H9 (cell line): ENCODE results near the gene ZMIZ1. TPM values are rescaled to one million over a fixed set of nuclear protein-coding genes. Genes with fewer than 3 reads are reported as not detected.

Experiments
- DNase-seq: peaks from one replicate; pipeline ENCODE4 v3.0.0-alpha.2; 2017
- H2AFZ ChIP-seq: one replicate; pipeline ENCODE4 v1.6.1; 2013; ENCODE audit warnings: mild to moderate bottlenecking, low read length, control low read depth, moderate library complexity
- H2AK5ac ChIP-seq: 2 replicates; pipeline ENCODE4 v1.6.1; 2013; ENCODE audit warnings: low read length, control low read depth, mixed read lengths; ENCODE audit not compliant: insufficient read length
- H2BK120ac ChIP-seq: one replicate; pipeline ENCODE4 v1.6.1; 2013; ENCODE audit warnings: low read depth, mild to moderate bottlenecking, low read length, control low read depth, inconsistent platforms; ENCODE audit not compliant: poor library complexity, severe bottlenecking
- H2BK12ac ChIP-seq: 2 replicates; pipeline ENCODE4 v1.6.1; 2013; ENCODE audit warnings: low read length, control low read depth, mixed read lengths, low read depth; ENCODE audit not compliant: insufficient read length
- H2BK15ac ChIP-seq: 2 replicates; pipeline ENCODE4 v1.6.1; 2013; ENCODE audit warnings: low read depth, low read length, control low read depth
- H2BK20ac ChIP-seq: one replicate; pipeline ENCODE4 v1.6.1; 2013; ENCODE audit warnings: low read depth, mild to moderate bottlenecking, low read length, control low read depth, inconsistent platforms; ENCODE audit not compliant: poor library complexity, severe bottlenecking
- H2BK5ac ChIP-seq: 2 replicates; pipeline ENCODE4 v1.6.1; 2013; ENCODE audit warnings: low read length, control low read depth, mixed read lengths; ENCODE audit not compliant: insufficient read length
- H3K14ac ChIP-seq: 2 replicates; pipeline ENCODE4 v1.6.1; 2013; ENCODE audit warnings: low read length, control low read depth; ENCODE audit not compliant: insufficient read depth
- H3K18ac ChIP-seq: 2 replicates; pipeline ENCODE4 v1.6.1; 2013; ENCODE audit warnings: low read depth, mild to moderate bottlenecking, mixed read lengths, low read length, control low read depth; ENCODE audit not compliant: insufficient read length
- H3K23ac ChIP-seq: 2 replicates; pipeline ENCODE4 v1.6.1; 2013; ENCODE audit warnings: low read length, control low read depth, mixed read lengths, low read depth; ENCODE audit not compliant: insufficient read length
- H3K23me2 ChIP-seq: 2 replicates; pipeline ENCODE4 v1.6.1; 2013; ENCODE audit warnings: low read depth, mild to moderate bottlenecking, mixed read lengths, low read length, control low read depth; ENCODE audit not compliant: insufficient read length, poor library complexity, severe bottlenecking
- H3K27ac ChIP-seq: 2 replicates; pipeline ENCODE4 v1.5.1; 2013; ENCODE audit warnings: low read length, control low read depth, mixed read lengths, low read depth; ENCODE audit not compliant: insufficient read length
- H3K27me3 ChIP-seq: 2 replicates; pipeline ENCODE4 v1.6.1; 2013; ENCODE audit warnings: low read length, control low read depth, inconsistent platforms; ENCODE audit not compliant: insufficient read depth
- H3K4ac ChIP-seq: 2 replicates; pipeline ENCODE4 v1.6.1; 2013; ENCODE audit warnings: low read depth, mild to moderate bottlenecking, control low read depth, inconsistent platforms, low read length, moderate library complexity
- H3K4me1 ChIP-seq: 2 replicates; pipeline ENCODE4 v1.6.1; 2013; ENCODE audit warnings: low read length, control low read depth, inconsistent platforms; ENCODE audit not compliant: insufficient read depth
- H3K4me2 ChIP-seq: 2 replicates; pipeline ENCODE4 v1.6.1; 2013; ENCODE audit warnings: low read length, control low read depth, mixed read lengths; ENCODE audit not compliant: insufficient read length, insufficient read depth
- H3K56ac ChIP-seq: 2 replicates; pipeline ENCODE4 v1.6.1; 2013; ENCODE audit warnings: low read depth, mild to moderate bottlenecking, mixed read lengths, low read length, control low read depth; ENCODE audit not compliant: insufficient read length
- H3K79me1 ChIP-seq: 2 replicates; pipeline ENCODE4 v1.6.1; 2013; ENCODE audit warnings: low read depth, mild to moderate bottlenecking, moderate library complexity, low read length, control low read depth, inconsistent platforms; ENCODE audit not compliant: insufficient read depth, poor library complexity, severe bottlenecking
- H3K79me2 ChIP-seq: 2 replicates; pipeline ENCODE4 v1.6.1; 2013; ENCODE audit warnings: low read length, control low read depth, inconsistent platforms; ENCODE audit not compliant: insufficient read depth
- H3K9ac ChIP-seq: 2 replicates; pipeline ENCODE4 v1.6.1; 2013; ENCODE audit warnings: low read length, control low read depth, mixed read lengths; ENCODE audit not compliant: insufficient read length; ENCODE audit errors: extremely low read depth
- H3K9me3 ChIP-seq: one replicate; pipeline ENCODE4 v1.6.1; 2013; ENCODE audit warnings: low read depth, low read length, inconsistent platforms; ENCODE audit not compliant: control insufficient read depth
- H3T11ph ChIP-seq: one replicate; pipeline ENCODE4 v1.6.1; 2013; ENCODE audit warnings: mild to moderate bottlenecking, low read length, control low read depth, inconsistent platforms
- H4K20me1 ChIP-seq: one replicate; pipeline ENCODE4 v1.6.1; 2013; ENCODE audit not compliant: control insufficient read depth, insufficient read length, insufficient read depth
- H4K5ac ChIP-seq: 2 replicates; pipeline ENCODE4 v1.6.1; 2013; ENCODE audit warnings: low read depth, mild to moderate bottlenecking, mixed read lengths, low read length, control low read depth; ENCODE audit not compliant: insufficient read length
- H4K8ac ChIP-seq: replicated peaks from 2 replicates; pipeline ENCODE4 v1.6.1; 2013; ENCODE audit warnings: low read length, control low read depth, mixed read lengths, low read depth; ENCODE audit not compliant: insufficient read length
- H4K91ac ChIP-seq: 2 replicates; pipeline ENCODE4 v1.6.1; 2013; ENCODE audit warnings: low read depth, mild to moderate bottlenecking, moderate library complexity, mixed read lengths, low read length, control low read depth; ENCODE audit not compliant: insufficient read length
- H3K27ac Mint-ChIP-seq, 3 experiments: 2 replicates in 2 of 3; 3 replicates in 1 of 3; pipeline ENCODE4 v1.8.0; 2020 to 2021; ENCODE audit warnings: mixed read lengths in 3 of 3, mild to moderate bottlenecking in 1 of 3, moderate library complexity in 1 of 3
- H3K27me3 Mint-ChIP-seq: 2 replicates; pipeline ENCODE4 v1.8.0; 2021; ENCODE audit warnings: low read depth, mild to moderate bottlenecking, moderate library complexity, mixed read lengths
- H3K36me3 Mint-ChIP-seq, 3 experiments: 2 replicates in 2 of 3; 3 replicates in 1 of 3; pipeline ENCODE4 v1.8.0; 2020 to 2021; ENCODE audit warnings: low read depth in 3 of 3, mixed read lengths in 3 of 3; ENCODE audit not compliant: insufficient read depth in 1 of 3
- H3K4me1 Mint-ChIP-seq, 2 experiments: 2 replicates each; pipeline ENCODE4 v1.8.0; 2020; ENCODE audit warnings: mixed read lengths in 2 of 2
- H3K4me3 Mint-ChIP-seq, 2 experiments: 2 replicates in 1 of 2; 3 replicates in 1 of 2; pipeline ENCODE4 v1.8.0; 2020 to 2021; ENCODE audit warnings: mild to moderate bottlenecking in 2 of 2, mixed read lengths in 2 of 2, moderate library complexity in 1 of 2
- H3K9me3 Mint-ChIP-seq, 2 experiments: 2 replicates in 1 of 2; 3 replicates in 1 of 2; pipeline ENCODE4 v1.8.0; 2020; ENCODE audit warnings: mild to moderate bottlenecking in 2 of 2, mixed read lengths in 2 of 2, moderate library complexity in 1 of 2
- CTCF ChIP-seq: fragments of 200-600 bp; sonication (generic); conservative IDR thresholded peaks from 3 replicates; pipeline ENCODE4 v1.8.0; 2021; ENCODE audit warnings: antibody characterized with exemption, mild to moderate bottlenecking
- WGBS: extraction: QIAGEN DNeasy Blood & Tissue Kit; methylation state at CpG from one replicate; pipeline ENCODE4 v1.1.7; 2013; ENCODE audit warnings: missing lambda C conversion rate, low lambda C conversion rate, mixed read lengths; ENCODE audit not compliant: insufficient read length; ENCODE audit errors: extremely low coverage; 5-methylcytosine and 5-hydroxymethylcytosine counted together
- total RNA-seq: library from RNA; stranded (reverse); gene quantifications from 2 replicates; pipeline ENCODE4 v1.2.1, GENCODE V29; 2021

Gene ZMIZ1
- total RNA-seq, 1 experiment from 2014 or later = 36.9 TPM

GRCh38 chr10:79358811-79359210 is 290.0 kb downstream of the ZMIZ1 start:
- H3K4ac ChIP-seq = no peak overlapping the region
- H2BK15ac ChIP-seq = no peak overlapping the region
- no peak overlapping the region for H4K8ac ChIP-seq
- no peaks in the 10 kb centered on the region for H3K23me2 ChIP-seq
- Mint-ChIP-seq H3K27ac (peak overlapping the region in 1 of 3 experiments; percentile 80; a peak in 1 of 7 replicates), H3K27me3 (peaks cover 10% of the 10 kb centered on the region), H3K4me1 (no peaks in the 10 kb centered on the region), H3K36me3 (peaks cover 25 to 34% (median 31%) of the 10 kb centered on the region in 3 experiments; a peak in 6 of 7 replicates), H3K9me3 (peaks cover 0 to 4% of the 10 kb centered on the region in 2 experiments; a peak in 1 of 5 replicates), H3K4me3 (no peak overlapping the region)
- WGBS = no CpG with 5 or more reads among the region's 5 CpGs
- no peak overlapping the region for H4K5ac ChIP-seq
- no peak overlapping the region for H2BK5ac ChIP-seq
- no peak overlapping the region for H2BK120ac ChIP-seq
- H2AFZ ChIP-seq = no peak overlapping the region
- H3K23ac ChIP-seq = no peak overlapping the region
- no peak overlapping the region for H2BK20ac ChIP-seq
- H3K79me2 ChIP-seq = no peaks in the 10 kb centered on the region
- H4K20me1 ChIP-seq = no peaks in the 10 kb centered on the region
- no peak overlapping the region for H4K91ac ChIP-seq
- no peak for TF ChIP-seq CTCF
- H3K4me1 ChIP-seq = no peaks in the 10 kb centered on the region
- DNase-seq = no peak
- H3K9me3 ChIP-seq = no peaks in the 10 kb centered on the region
- H3K14ac ChIP-seq = no peak overlapping the region
- no peak overlapping the region for H3K9ac ChIP-seq
- no peak overlapping the region for H3K4me2 ChIP-seq
- no peaks in the 10 kb centered on the region for H3K27me3 ChIP-seq
- no peak overlapping the region for H3K56ac ChIP-seq
- H2AK5ac ChIP-seq = no peak overlapping the region
- no peaks in the 10 kb centered on the region for H3K79me1 ChIP-seq
- H3K27ac ChIP-seq = no peak overlapping the region
- H2BK12ac ChIP-seq = no peak overlapping the region
- no peak overlapping the region for H3K18ac ChIP-seq
- no peak overlapping the region for H3T11ph ChIP-seq
